Astrocyte (in vitro differentiated cells and primary cell): ENCODE measurements around the gene CSNK1G3. TPM values are rescaled to one million over a fixed set of nuclear protein-coding genes. Genes with fewer than 3 reads are reported as not detected.

ENCODE experiments used
- DNase-seq: peaks from one replicate; pipeline ENCODE4 v3.0.0-alpha.2; 2010; ENCODE audit warnings: low read depth
- FAIRE-seq: peaks from 2 replicates; lab custom pipeline; 2011; peaks lifted over from hg19 to GRCh38; lab: Jason Lieb, UNC
- H2AFZ ChIP-seq: 2 replicates; pipeline ENCODE4 v1.6.0; 2012; ENCODE audit warnings: low read depth, low read length, inconsistent platforms
- H3K27ac ChIP-seq: 2 replicates; pipeline ENCODE4 v1.5.1; 2011; ENCODE audit warnings: low read depth, low read length, inconsistent platforms
- H3K27me3 ChIP-seq: 2 replicates; pipeline ENCODE4 v1.6.0; 2011; ENCODE audit warnings: low read length, inconsistent platforms; ENCODE audit not compliant: insufficient read depth
- H3K36me3 ChIP-seq: 2 replicates; pipeline ENCODE4 v1.5.1; 2011; ENCODE audit warnings: low read length, inconsistent platforms; ENCODE audit not compliant: insufficient read depth
- H3K4me1 ChIP-seq: 2 replicates; pipeline ENCODE4 v1.5.1; 2011; ENCODE audit warnings: low read length, inconsistent platforms; ENCODE audit not compliant: insufficient read depth
- H3K4me2 ChIP-seq: 2 replicates; pipeline ENCODE4 v1.6.0; 2012; ENCODE audit warnings: low read length, inconsistent platforms
- H3K4me3 ChIP-seq: 2 replicates; pipeline ENCODE4 v1.5.1; 2011; ENCODE audit warnings: low read depth, mild to moderate bottlenecking, low read length, inconsistent platforms; ENCODE audit not compliant: insufficient read depth
- H3K79me2 ChIP-seq: 2 replicates; pipeline ENCODE4 v1.6.0; 2012; ENCODE audit warnings: mild to moderate bottlenecking, low read length, inconsistent platforms; ENCODE audit not compliant: insufficient read depth
- H3K9ac ChIP-seq: 2 replicates; pipeline ENCODE4 v1.6.0; 2012; ENCODE audit warnings: mild to moderate bottlenecking, low read length, inconsistent platforms
- H3K9me3 ChIP-seq: 2 replicates; pipeline ENCODE4 v1.5.1; 2012; ENCODE audit warnings: low read depth, mild to moderate bottlenecking, low read length, inconsistent platforms; ENCODE audit not compliant: insufficient read depth
- H4K20me1 ChIP-seq: 2 replicates; pipeline ENCODE4 v1.6.0; 2012; ENCODE audit warnings: low read length, inconsistent platforms; ENCODE audit not compliant: insufficient read depth
- H3K27ac Mint-ChIP-seq: one replicate; pipeline ENCODE4 v1.8.0; 2021; ENCODE audit warnings: mild to moderate bottlenecking, mixed read lengths; ENCODE audit not compliant: unreplicated experiment
- H3K27me3 Mint-ChIP-seq: one replicate; pipeline ENCODE4 v1.8.0; 2021; ENCODE audit warnings: low read depth, mixed read lengths; ENCODE audit not compliant: unreplicated experiment
- H3K36me3 Mint-ChIP-seq: one replicate; pipeline ENCODE4 v1.8.0; 2021; ENCODE audit warnings: low read depth, mixed read lengths; ENCODE audit not compliant: unreplicated experiment
- H3K4me1 Mint-ChIP-seq: one replicate; pipeline ENCODE4 v1.8.0; 2021; ENCODE audit warnings: low read depth, mixed read lengths; ENCODE audit not compliant: unreplicated experiment
- H3K4me3 Mint-ChIP-seq: one replicate; pipeline ENCODE4 v1.8.0; 2021; ENCODE audit warnings: mild to moderate bottlenecking, moderate library complexity, mixed read lengths; ENCODE audit not compliant: unreplicated experiment
- H3K9me3 Mint-ChIP-seq: one replicate; pipeline ENCODE4 v1.8.0; 2021; ENCODE audit warnings: mild to moderate bottlenecking, mixed read lengths; ENCODE audit not compliant: unreplicated experiment
- CTCF ChIP-seq: IDR thresholded peaks from 2 replicates; pipeline ENCODE4 v1.5.1; 2011; ENCODE audit warnings: low read depth, mild to moderate bottlenecking, inconsistent platforms, low read length, moderate library complexity; ENCODE audit not compliant: insufficient read depth
- EZH2 ChIP-seq: IDR thresholded peaks from 2 replicates; pipeline ENCODE4 v1.6.1; 2012; ENCODE audit warnings: mild to moderate bottlenecking, low read length, inconsistent platforms; ENCODE audit not compliant: insufficient read depth
- total RNA-seq: library from RNA; stranded (reverse); gene quantifications from 2 replicates; pipeline ENCODE4 v1.2.1, GENCODE V29; 2021

The CSNK1G3 gene
- total RNA-seq, 1 donor from 2014 or later: 59.4 TPM

- no peak overlapping the region for H2AFZ ChIP-seq
- Mint-ChIP-seq H3K36me3 (no peaks in the 10 kb centered on the region), H3K9me3 (no peaks in the 10 kb centered on the region), H3K4me1 (peaks cover 23% of the 10 kb centered on the region), H3K4me3 (no peak overlapping the region), H3K27me3 (no peaks in the 10 kb centered on the region), H3K27ac (peak overlapping the region; percentile 93)
- H3K4me1 ChIP-seq: no peaks in the 10 kb centered on the region
- TF ChIP-seq EZH2: no peak
- no peak for TF ChIP-seq CTCF
- no peak overlapping the region for H3K27ac ChIP-seq
- no peak overlapping the region for H3K9ac ChIP-seq
- H3K79me2 ChIP-seq: peaks cover 98% of the 10 kb centered on the region
- no peak for FAIRE-seq
- no peak overlapping the region for H3K4me3 ChIP-seq
- no peak overlapping the region for H3K4me2 ChIP-seq
- no peaks in the 10 kb centered on the region for H3K27me3 ChIP-seq
- peaks cover 80% of the 10 kb centered on the region for H4K20me1 ChIP-seq
- peak; percentile 60 for DNase-seq
- H3K9me3 ChIP-seq: no peaks in the 10 kb centered on the region
- H3K36me3 ChIP-seq: no peaks in the 10 kb centered on the region
Measured at GRCh38 chr5:123538670-123539459, 26.9 kb downstream of the CSNK1G3 start.

- Histone ChIP-seq H3K27me3 (no peaks in the 10 kb centered on the region), H2AFZ (no peak overlapping the region), H3K4me2 (no peak overlapping the region), H3K4me3 (no peak overlapping the region), H3K9me3 (no peaks in the 10 kb centered on the region), H3K36me3 (no peaks in the 10 kb centered on the region), H3K79me2 (peaks cover 93% of the 10 kb centered on the region), H3K9ac (no peak overlapping the region), H3K27ac (no peak overlapping the region), H4K20me1 (peaks cover 81% of the 10 kb centered on the region), H3K4me1 (no peaks in the 10 kb centered on the region)
- no peak for DNase-seq
- H3K4me3 Mint-ChIP-seq: no peak overlapping the region
- peaks cover 26% of the 10 kb centered on the region for H3K4me1 Mint-ChIP-seq
- FAIRE-seq: no peak
- H3K36me3 Mint-ChIP-seq: peaks cover under 1% of the 10 kb centered on the region
- H3K27me3 Mint-ChIP-seq: no peaks in the 10 kb centered on the region
- TF ChIP-seq EZH2: no peak
- no peak for TF ChIP-seq CTCF
- no peaks in the 10 kb centered on the region for H3K9me3 Mint-ChIP-seq
- H3K27ac Mint-ChIP-seq: no peak overlapping the region
Measured at GRCh38 chr5:123540534-123540933, 28.6 kb downstream of the CSNK1G3 start.

DNA sequence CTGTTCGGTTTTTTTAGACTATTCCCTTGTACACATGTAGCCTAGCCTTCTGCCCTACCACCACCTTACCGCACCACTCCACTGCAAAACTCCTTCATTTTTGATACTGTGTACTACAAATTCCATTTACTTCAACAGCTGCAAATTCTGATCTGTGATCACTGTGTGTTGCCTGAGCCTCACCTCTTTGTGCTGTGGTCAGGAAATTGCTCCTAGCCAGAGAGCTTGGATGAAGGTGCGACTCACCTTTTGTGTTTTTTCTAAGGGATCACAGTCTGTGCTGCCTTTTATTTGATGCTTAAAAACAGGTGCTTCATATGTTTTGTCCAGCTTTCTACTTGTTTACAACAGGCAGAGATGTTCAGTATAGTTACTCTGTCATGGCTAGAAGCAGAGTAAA is 31.5 kb downstream of the CSNK1G3 start:
- H3K9ac ChIP-seq: no peak overlapping the region
- peaks cover 21% of the 10 kb centered on the region for H3K4me1 Mint-ChIP-seq
- no peak overlapping the region for H3K27ac Mint-ChIP-seq
- H3K79me2 ChIP-seq: peaks cover 82% of the 10 kb centered on the region
- no peak overlapping the region for H3K27ac ChIP-seq
- no peaks in the 10 kb centered on the region for H3K9me3 Mint-ChIP-seq
- H3K4me1 ChIP-seq: no peaks in the 10 kb centered on the region
- H2AFZ ChIP-seq: no peak overlapping the region
- H3K4me3 Mint-ChIP-seq: no peak overlapping the region
- TF ChIP-seq EZH2 (no peak), CTCF (no peak)
- DNase-seq (no peak), FAIRE-seq (no peak)
- H4K20me1 ChIP-seq: peaks cover 65% of the 10 kb centered on the region
- no peaks in the 10 kb centered on the region for H3K36me3 ChIP-seq
- H3K4me2 ChIP-seq: no peak overlapping the region
- H3K9me3 ChIP-seq: no peaks in the 10 kb centered on the region
- peaks cover 2% of the 10 kb centered on the region for H3K36me3 Mint-ChIP-seq
- H3K27me3 ChIP-seq: no peaks in the 10 kb centered on the region
- H3K4me3 ChIP-seq: no peak overlapping the region
- H3K27me3 Mint-ChIP-seq: no peaks in the 10 kb centered on the region
